ENCODE results near the gene MYOM1.

GRCh38 chr18:3036108-3036507 lies 183.7 kb downstream of the MYOM1 start:
- no peak for TF ChIP-seq CTCF (conservative IDR thresholded peaks at IDR 0.05; ENCODE audit: low read length)
- TF ChIP-seq EZH2phosphoT487 (IDR thresholded peaks at IDR 0.05; ENCODE audit: borderline replicate concordance, low read depth, low read length) = no peak
